Measurements from ENCODE around the gene ARHGEF16. TPM values are rescaled to one million over a fixed set of nuclear protein-coding genes. Genes with fewer than 3 reads are reported as not detected.
A peak's percentile ranks its signal among the peaks of the same experiment; 100 is the strongest.

The ARHGEF16 gene
- total and polyA plus RNA-seq, 11 donors = 0.31 to 1.4 (median 0.51) TPM

DNA sequence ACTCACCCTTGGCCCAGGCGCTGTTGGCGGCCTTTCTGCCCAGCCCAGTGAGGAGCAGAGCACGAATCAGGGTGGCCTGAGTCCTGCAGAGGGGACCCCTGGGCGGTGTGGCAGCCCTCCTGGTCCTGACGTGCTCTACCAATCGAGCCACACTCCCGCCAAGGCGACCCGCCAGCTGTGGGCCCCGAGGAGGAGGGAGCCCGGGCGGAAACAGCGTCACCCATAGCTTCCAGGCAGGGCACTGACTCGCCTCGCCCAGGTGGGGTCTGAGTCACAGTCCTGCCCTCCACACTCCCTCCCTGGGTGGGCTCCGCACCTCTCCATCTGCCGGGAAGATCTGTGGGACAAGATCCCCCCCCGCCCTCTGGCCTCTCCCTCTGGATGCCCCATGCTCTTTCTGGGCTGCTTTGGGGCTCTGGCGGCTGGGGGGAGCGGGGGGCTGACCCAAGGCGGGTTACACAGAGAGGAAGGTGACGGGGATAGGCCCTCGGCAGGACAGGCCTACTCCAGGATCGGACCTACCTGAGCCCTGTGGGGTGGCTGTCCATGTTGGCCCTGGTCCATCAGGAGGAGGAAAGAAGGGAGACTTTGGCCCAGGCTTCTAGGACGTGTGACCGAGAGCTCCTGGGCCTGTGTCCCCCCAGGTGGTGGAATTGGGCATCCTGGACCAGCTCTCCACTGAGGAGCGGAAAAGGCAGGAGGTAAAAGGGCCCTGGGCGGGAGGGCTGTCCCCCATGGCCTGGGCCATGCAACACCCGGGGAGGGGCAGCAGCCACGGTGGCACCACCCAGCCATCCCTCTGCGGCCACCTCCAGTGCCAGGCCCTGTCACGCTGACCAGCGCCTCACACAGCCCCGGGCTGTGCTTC lies 14.0 kb downstream of the ARHGEF16 start:
- no peak for TF ChIP-seq POLR2A (IDR thresholded peaks at IDR 0.05)
- TF ChIP-seq, protein P1, sequence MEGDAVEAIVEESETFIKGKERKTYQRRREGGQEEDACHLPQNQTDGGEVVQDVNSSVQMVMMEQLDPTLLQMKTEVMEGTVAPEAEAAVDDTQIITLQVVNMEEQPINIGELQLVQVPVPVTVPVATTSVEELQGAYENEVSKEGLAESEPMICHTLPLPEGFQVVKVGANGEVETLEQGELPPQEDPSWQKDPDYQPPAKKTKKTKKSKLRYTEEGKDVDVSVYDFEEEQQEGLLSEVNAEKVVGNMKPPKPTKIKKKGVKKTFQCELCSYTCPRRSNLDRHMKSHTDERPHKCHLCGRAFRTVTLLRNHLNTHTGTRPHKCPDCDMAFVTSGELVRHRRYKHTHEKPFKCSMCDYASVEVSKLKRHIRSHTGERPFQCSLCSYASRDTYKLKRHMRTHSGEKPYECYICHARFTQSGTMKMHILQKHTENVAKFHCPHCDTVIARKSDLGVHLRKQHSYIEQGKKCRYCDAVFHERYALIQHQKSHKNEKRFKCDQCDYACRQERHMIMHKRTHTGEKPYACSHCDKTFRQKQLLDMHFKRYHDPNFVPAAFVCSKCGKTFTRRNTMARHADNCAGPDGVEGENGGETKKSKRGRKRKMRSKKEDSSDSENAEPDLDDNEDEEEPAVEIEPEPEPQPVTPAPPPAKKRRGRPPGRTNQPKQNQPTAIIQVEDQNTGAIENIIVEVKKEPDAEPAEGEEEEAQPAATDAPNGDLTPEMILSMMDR (IDR thresholded peaks at IDR 0.05) = no peak

DNA sequence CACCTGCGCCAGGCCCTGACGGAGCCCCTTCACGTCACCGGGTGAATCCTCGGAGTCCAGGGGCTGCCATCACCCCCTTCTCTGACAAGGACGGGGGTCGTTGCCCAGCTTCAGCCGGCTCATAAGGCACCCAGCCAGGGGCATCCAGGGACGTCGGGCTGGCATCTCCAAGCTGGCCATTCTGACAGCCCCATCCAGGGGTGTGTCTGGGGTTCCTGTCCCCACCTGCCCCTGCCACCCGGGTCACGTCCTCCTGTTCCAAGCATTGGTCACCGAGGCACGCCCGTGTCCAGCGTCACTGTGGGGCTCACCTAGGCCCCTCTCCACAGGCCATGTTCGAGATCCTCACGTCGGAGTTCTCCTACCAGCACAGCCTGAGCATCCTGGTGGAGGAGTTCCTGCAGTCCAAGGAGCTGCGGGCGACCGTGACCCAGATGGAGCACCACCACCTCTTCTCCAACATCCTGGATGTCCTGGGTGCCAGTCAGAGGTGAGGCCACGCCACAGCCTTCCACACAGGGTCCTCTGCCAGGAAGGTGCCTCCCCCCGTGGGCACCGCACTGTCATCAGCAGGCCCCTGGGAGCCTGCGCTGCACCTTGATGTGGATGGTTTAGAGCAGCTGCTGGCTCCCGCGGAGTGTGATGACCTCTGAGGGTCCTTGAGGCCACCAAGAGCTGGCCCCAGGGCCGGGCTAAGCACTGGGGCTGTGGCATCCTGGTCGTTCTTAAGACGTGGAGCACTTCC lies 14.8 kb downstream of the ARHGEF16 start:
- intact Hi-C loops (cut with DNase I) = no loop called here
- DNase-seq = peak in 3 of 5 donors; percentile 19 to 46 (median 23)
- H3K4me1 ChIP-seq = peaks cover 0 to 12% (median 8%) of the 10 kb centered on the region in 12 donors
- no peaks in the 10 kb centered on the region for H3K36me3 ChIP-seq
- no peak overlapping the region for H3K4me3 ChIP-seq
- no peaks in the 10 kb centered on the region for H3K9me3 ChIP-seq
- H3K27ac ChIP-seq = no peak overlapping the region
- 92 to 93% (median 93%) methylated on average over 29 to 31 of the region's 31 CpGs for WGBS, 4 donors
- H3K27me3 ChIP-seq = no peaks in the 10 kb centered on the region
- TF ChIP-seq POLR2A (IDR thresholded peaks at IDR 0.05) = no peak
- TF ChIP-seq, protein P1 (IDR thresholded peaks at IDR 0.05) = no peak
- no peak for ATAC-seq

More for the DNA sequence above, 14.0 kb downstream of the ARHGEF16 start:
- intact Hi-C loops (cut with DNase I) = no loop called here
- no peak for ATAC-seq
- Histone ChIP-seq H3K27me3 (no peaks in the 10 kb centered on the region), H3K4me1 (peaks cover 0 to 12% (median 8%) of the 10 kb centered on the region in 12 donors), H3K4me3 (no peak overlapping the region), H3K9me3 (no peaks in the 10 kb centered on the region), H3K36me3 (no peaks in the 10 kb centered on the region), H3K27ac (no peak overlapping the region)
- DNase-seq = peak in 3 of 5 donors; percentile 20 to 54 (median 22)
- 86 to 92% (median 89%) methylated on average over 19 to 34 of the region's 34 CpGs for WGBS, 4 donors

DNA sequence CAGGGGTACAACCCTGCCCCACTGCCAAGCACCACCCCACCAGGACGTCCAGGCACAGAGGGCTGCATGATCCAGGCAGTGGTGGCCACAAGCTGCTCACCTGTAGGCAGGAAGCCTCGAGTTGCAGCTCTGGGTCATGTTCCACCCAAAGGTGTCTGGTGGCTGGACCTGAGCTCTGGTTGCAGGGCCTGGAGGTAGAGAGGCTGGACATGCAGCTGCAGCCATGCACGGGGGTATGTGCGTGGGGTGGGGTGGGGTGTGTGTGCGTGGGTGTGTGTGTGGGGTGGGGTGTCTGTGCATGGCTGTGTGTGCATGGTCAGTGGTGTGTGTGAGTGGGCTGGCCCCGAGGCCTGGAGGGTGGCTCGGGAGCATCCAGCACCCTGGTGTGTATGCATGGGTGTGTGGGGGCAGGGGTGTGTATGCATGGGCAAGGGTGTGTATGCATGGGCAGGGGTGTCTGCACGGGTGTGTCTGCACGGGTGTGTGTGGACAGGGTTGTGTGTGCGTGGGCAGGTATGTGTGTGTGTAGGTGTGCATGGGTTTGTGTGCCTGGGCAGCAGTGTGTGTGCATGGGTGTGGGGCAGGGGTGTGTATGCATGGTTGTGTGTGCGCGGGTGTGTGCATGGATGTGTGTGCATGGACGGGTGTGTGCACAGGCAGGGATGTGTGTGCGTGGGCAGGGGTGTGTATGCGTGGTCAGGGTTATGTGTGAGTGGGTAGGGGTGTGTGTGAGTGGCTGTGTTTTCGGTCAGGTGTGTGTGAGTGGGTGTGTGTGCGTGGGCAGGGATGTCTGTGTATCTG lies 15.6 kb downstream of the ARHGEF16 start:
- Histone ChIP-seq H3K27ac (no peak overlapping the region), H3K36me3 (no peaks in the 10 kb centered on the region), H3K27me3 (no peaks in the 10 kb centered on the region), H3K9me3 (no peaks in the 10 kb centered on the region), H3K4me1 (peaks cover 0 to 12% (median 8%) of the 10 kb centered on the region in 12 donors), H3K4me3 (no peak overlapping the region)
- 93 to 95% (median 94%) methylated on average over 17 of the region's 17 CpGs for WGBS, 4 donors
- DNase-seq (peak in 3 of 5 donors; percentile 6 to 53 (median 21)), ATAC-seq (no peak)
- no peak for TF ChIP-seq POLR2A (IDR thresholded peaks at IDR 0.05)
- TF ChIP-seq, protein P1 (IDR thresholded peaks at IDR 0.05) = no peak
- intact Hi-C loops (cut with DNase I) = loop anchor here in 1 of 10 donors (2.0 kb wide), 1 partner anchor 15 kb away; the partner anchor contains the start of gene ARHGEF16

Measured in heart left ventricle (tissue), 16 donors.